ENCODE results near the gene WDR76.

Gene WDR76

GRCh38 chr15:43881944-43882343 is 55.1 kb downstream of the WDR76 start:
- TF ChIP-seq CTCF (IDR thresholded peaks at IDR 0.05), result no peak
- no peak for DNase-seq
- Histone ChIP-seq H3K27ac (no peak overlapping the region), H3K36me3 (peaks cover 0 to 2% (median 0%) of the 10 kb centered on the region in 3 donors), H3K4me1 (no peaks in the 10 kb centered on the region), H3K27me3 (no peaks in the 10 kb centered on the region), H3K9me3 (no peaks in the 10 kb centered on the region), H3K4me3 (no peak overlapping the region)
- intact Hi-C loops (cut with DNase I; ENCODE audit: low total_unique reads), result no loop called here

GRCh38 chr15:43883571-43883970 is 56.8 kb downstream of the WDR76 start:
- no peaks in the 10 kb centered on the region for H3K4me1 ChIP-seq
- TF ChIP-seq CTCF (IDR thresholded peaks at IDR 0.05), result no peak
- DNase-seq, result no peak

GRCh38 chr15:43886558-43886957 is 59.8 kb downstream of the WDR76 start:
- H3K27ac ChIP-seq, result no peak overlapping the region
- no peaks in the 10 kb centered on the region for H3K27me3 ChIP-seq
- H3K4me3 ChIP-seq, result no peak overlapping the region
- DNase-seq, result no peak
- no peaks in the 10 kb centered on the region for H3K4me1 ChIP-seq
- no peaks in the 10 kb centered on the region for H3K9me3 ChIP-seq
- TF ChIP-seq CTCF (IDR thresholded peaks at IDR 0.05), result no peak
- no peaks in the 10 kb centered on the region for H3K36me3 ChIP-seq
- intact Hi-C loops (cut with DNase I; ENCODE audit: low total_unique reads), result no loop called here

More at GRCh38 chr15:43883571-43883970, 56.8 kb downstream of the WDR76 start:
- H3K36me3 ChIP-seq, result no peaks in the 10 kb centered on the region
- no peak overlapping the region for H3K4me3 ChIP-seq
- no peaks in the 10 kb centered on the region for H3K27me3 ChIP-seq
- intact Hi-C loops (cut with DNase I; ENCODE audit: low total_unique reads), result no loop called here
- H3K27ac ChIP-seq, result no peak overlapping the region
- no peaks in the 10 kb centered on the region for H3K9me3 ChIP-seq

GRCh38 chr15:43887901-43888300 is 61.1 kb downstream of the WDR76 start:
- Histone ChIP-seq H3K4me1 (no peaks in the 10 kb centered on the region), H3K9me3 (no peaks in the 10 kb centered on the region), H3K27me3 (no peaks in the 10 kb centered on the region), H3K4me3 (no peak overlapping the region), H3K36me3 (no peaks in the 10 kb centered on the region), H3K27ac (no peak overlapping the region)
- no peak for TF ChIP-seq CTCF (IDR thresholded peaks at IDR 0.05)
- intact Hi-C loops (cut with DNase I; ENCODE audit: low total_unique reads), result no loop called here
- no peak for DNase-seq

GRCh38 chr15:43889042-43889441 is 62.2 kb downstream of the WDR76 start:
- no peaks in the 10 kb centered on the region for H3K4me1 ChIP-seq
- H3K9me3 ChIP-seq, result no peaks in the 10 kb centered on the region
- no peaks in the 10 kb centered on the region for H3K36me3 ChIP-seq
- intact Hi-C loops (cut with DNase I; ENCODE audit: low total_unique reads), result no loop called here
- no peak overlapping the region for H3K4me3 ChIP-seq
- no peak for TF ChIP-seq CTCF (IDR thresholded peaks at IDR 0.05)
- DNase-seq, result no peak
- H3K27ac ChIP-seq, result no peak overlapping the region
- no peaks in the 10 kb centered on the region for H3K27me3 ChIP-seq

- no peak overlapping the region for H3K4me3 ChIP-seq
- no peak for TF ChIP-seq CTCF (IDR thresholded peaks at IDR 0.05)
- H3K36me3 ChIP-seq, result no peaks in the 10 kb centered on the region
- no peaks in the 10 kb centered on the region for H3K27me3 ChIP-seq
- no peak for DNase-seq
- H3K4me1 ChIP-seq, result no peaks in the 10 kb centered on the region
- intact Hi-C loops (cut with DNase I; ENCODE audit: low total_unique reads), result no loop called here
- no peaks in the 10 kb centered on the region for H3K9me3 ChIP-seq
- no peak overlapping the region for H3K27ac ChIP-seq
Measured at GRCh38 chr15:43893956-43894355, 67.2 kb downstream of the WDR76 start.

Data from tibial artery (tissue), 4 donors.